Cortex of kidney (tissue), 1 donor: ENCODE measurements around the gene NISCH.

ENCODE experiments used
- DNase-seq: peaks from one replicate; lab custom pipeline; 2025; lab: John Stamatoyannopoulos, UW

NISCH gene

DNA sequence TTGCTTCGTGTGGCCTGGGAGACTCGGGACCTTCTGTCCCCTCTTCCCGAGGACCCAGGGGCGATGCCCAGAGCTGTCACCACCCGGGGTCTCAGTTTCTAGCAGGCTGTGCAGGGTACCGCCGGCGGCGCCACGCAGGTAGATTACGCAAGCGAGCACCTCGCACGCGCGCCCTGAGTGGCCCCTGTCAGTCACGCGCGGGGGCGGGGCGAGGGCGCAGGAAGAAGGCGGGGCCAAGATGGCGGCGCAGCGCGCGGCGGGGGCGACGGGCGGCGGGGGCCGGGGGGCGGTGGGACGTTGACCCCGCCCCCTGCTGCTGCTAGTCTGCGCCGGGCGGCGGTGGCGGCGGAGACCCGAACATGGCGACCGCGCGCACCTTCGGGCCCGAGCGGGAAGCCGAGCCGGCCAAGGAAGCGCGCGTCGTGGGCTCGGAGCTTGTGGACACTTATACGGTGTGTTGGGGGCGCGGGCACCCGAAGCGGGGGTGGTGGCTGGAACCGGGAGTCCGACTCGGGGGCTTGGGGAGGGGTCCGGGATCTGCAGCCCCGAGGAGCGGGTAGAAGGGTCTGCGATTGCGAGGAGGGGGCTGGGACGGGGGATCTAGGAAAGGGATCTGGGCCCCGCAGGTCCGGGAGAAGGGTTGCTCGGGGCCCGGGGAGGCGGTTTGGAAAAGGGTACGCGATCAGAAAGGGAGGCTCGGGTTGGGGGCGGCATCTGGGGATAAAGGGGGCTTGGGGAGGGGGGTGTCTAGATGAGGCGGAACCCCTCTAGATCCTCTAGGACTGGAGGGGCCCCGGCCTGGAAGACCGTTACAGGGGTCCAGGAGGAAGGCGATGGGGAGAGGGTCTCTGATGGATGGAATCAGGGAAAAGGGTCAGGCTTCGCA, at the start of gene NISCH:
Gene NISCH (plus strand): TSS at position 322 of the 886 bp plus-strand sequence. CDS start 38 bp downstream, at position 360.
- DNase-seq, result no peak

DNA sequence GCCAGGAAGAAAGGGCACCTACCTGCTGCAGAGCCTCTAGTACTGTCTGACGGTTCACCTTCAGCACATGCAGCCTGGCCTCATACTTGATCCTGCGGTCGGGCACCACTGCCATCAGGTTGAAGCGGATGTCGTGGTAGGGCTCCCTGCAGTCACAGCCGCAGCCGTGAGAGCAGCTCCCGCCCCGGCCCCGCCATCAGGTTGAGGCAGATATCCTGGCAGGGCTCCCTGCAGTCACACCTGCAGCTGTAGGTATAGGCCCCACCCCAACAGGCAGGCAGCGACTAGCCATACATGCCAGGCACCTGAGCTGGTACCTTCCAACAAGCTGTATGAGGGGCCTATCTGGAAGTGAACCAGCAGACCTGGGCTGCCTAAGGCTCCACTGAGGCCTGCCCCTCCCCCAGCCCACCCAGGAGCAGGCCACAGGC, 49.2 kb upstream of the NISCH start:
- no peak for DNase-seq

GRCh38 chr3:52406791-52407510, 48.5 kb upstream of the NISCH start:
- DNase-seq, result no peak

GRCh38 chr3:52407779-52408178, 47.6 kb upstream of the NISCH start:
- DNase-seq, result no peak

- no peak for DNase-seq
These were observed 46.9 kb upstream of the NISCH start for GRCh38 chr3:52408466-52408865.

- no peak for DNase-seq
These were observed 39.6 kb upstream of the NISCH start for GRCh38 chr3:52415800-52416199.

DNA sequence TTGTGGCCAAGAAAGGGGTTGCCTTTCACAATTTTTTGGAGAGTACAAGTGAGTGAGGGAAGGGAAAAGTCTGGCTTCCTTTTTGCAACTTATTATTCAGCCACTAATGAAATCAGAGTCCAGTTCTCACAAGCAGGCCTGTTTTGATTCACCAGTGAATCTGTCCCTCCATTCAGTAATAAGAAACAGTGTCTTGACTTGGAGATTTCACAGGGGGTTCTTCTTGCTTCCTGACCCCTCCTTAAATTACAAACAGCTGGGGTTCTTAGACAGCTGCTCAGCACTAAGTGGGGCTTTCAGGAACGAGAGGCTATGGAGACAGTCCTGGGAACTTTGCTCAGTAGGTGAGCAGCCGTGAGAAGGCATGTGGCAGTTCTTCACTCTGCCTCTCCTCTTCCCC, 35.0 kb upstream of the NISCH start:
- no peak for DNase-seq

DNA sequence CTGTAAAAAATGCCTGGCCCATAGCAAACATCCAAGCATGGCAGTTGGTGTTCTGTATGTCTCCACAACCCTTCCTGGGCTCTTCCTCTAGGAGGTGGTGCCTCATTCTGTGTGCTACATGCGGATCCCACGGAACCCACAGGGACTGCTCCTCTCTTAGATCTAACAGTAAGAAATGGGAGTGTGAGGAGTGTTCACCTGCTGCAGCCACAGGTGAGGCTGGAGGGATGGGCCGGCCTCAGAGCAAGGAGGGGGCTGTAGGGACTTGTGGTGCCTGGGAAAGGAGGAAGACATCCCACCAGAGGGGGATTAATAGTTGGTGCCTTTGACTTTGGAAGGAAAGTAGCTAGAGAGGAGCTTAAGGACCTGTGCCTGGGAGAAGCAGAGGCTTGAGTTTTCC, 32.7 kb upstream of the NISCH start:
- no peak for DNase-seq

- no peak for DNase-seq
These were observed 32.2 kb upstream of the NISCH start for GRCh38 chr3:52423173-52423572.

- no peak for DNase-seq
These were observed 27.0 kb upstream of the NISCH start for GRCh38 chr3:52428151-52429005.

- no peak for DNase-seq
These were observed 26.4 kb upstream of the NISCH start for GRCh38 chr3:52429031-52429430.

DNA sequence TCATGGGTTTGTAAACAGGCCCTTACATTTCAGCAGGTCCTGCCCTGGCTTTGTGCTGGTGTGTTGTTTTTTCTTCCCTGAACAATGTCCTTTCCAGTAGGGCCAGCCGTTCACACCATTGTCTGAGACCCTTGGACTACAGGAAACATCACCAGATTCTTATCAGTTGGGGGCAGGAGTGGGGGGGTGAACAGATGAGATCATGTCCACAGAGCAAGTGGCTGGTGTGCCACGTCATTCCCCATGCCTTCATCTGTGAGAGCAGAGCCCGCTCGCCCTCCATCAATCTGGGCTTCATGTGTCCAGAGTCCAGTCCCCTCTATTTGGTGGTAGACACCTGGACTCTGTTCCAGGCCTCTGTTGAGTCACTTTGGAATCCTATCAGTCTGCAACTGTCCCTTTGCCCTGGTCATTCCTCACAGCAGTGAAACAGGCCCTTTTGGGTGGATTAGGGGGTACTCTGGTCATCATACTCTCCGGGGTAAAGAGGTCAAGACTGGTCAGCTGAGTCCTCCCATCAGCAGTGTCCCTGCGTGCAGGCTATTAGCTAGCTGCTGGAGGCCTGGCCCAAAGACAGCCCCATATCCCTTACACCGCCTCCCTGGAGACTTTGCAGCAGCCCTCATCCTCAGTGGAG, 25.5 kb upstream of the NISCH start:
- no peak for DNase-seq

DNA sequence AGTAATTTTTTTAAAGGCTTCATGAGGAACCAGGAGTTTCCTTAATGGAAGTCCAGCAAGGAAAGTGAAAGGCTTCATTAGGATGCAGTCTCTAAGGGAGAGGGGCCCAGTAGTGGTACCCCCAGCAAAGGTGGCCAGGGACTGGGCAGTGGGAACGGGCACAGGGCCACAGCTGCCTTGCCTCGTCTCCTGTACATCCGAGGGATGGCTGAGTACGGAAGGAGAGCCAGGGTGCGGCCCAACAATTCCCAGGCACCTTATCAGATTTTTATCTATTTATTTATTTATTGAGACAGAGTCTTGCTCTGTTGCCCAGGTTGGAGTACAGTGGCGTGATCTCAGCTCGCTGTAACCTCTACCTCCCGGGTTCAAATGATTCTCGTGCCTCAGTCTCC, 25.0 kb upstream of the NISCH start:
- DNase-seq, result no peak

DNA sequence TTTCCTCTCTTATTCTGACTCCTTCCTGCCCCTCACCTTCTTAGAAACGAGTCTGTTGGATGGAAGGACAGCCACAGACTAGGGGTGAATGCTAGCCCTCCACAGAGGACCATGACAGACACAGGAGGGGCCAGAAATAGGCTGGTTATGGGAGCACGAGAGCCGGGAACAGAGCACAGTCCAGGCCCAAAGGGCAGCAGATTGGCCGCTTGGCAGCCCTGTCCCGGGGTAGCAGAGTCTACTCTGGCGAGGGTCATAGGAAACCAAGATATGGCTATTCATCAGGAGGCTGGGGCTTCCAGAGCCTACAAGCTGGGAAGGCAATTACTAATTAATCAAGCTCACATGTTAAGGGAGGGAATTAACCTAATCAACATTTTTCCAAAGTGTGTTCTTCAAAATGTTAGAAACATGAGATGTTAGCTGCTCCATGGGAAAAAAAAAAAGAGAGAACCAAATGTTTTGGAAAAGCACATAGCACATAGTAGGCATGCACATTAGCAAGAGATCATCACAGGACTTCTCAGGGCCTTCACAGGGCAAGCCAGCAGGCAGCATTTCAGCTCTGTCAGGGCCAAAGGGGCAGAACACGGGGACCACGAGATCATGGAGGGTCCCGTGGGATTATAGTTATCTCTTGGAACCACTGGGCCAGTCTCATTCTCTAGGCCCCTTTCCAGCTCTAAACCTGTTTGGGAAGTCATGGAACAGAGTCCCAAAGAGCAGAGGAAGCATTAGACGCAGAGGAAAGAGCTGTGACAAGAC, 23.8 kb upstream of the NISCH start:
- no peak for DNase-seq

DNA sequence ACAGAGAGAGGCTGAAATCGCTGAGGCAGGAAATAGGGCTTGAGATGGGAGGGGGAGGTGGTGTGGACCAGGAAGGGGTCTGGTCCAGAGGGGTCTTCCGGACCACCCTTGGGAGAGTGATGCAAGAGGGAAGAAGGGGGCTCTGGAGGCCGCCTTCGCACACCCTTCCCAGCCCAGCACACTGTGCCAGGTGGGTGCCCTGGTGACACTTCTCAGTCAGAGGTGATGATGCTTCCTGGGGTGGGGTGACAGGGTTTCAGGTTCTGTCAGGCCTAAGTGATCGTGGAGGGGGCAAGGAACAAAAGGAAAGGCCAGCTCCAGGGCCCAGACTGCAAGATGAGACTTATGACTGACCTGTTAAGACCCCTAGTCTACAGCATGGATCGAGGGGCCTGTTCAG, 23.2 kb upstream of the NISCH start:
- DNase-seq, result no peak

DNA sequence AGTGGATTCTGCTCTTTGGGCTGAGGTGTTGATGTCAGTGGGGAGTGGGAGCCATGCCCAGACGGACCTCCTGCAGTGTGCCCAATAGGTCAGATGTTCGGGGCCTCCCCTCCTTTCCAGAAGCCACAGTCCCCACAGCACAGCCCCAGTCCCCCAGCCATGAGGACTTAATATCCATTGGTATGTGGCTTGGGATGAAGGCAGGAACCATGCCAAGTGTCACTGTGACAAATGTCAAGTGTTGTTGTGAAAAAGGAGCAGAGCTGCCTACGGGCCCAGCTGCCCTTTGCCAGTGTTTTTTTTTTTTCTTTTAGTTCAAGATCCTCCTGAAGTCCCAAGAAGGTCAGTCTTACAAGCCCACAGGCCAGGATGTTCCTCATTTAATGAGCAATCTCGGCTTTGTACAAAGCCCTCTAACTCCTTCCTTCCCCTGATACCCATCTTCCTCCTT, 22.7 kb upstream of the NISCH start:
- DNase-seq, result no peak

GRCh38 chr3:52433328-52433995, 21.9 kb upstream of the NISCH start:
- DNase-seq, result no peak

- DNase-seq, result no peak
These were observed 21.4 kb upstream of the NISCH start for GRCh38 chr3:52433996-52434479.

DNA sequence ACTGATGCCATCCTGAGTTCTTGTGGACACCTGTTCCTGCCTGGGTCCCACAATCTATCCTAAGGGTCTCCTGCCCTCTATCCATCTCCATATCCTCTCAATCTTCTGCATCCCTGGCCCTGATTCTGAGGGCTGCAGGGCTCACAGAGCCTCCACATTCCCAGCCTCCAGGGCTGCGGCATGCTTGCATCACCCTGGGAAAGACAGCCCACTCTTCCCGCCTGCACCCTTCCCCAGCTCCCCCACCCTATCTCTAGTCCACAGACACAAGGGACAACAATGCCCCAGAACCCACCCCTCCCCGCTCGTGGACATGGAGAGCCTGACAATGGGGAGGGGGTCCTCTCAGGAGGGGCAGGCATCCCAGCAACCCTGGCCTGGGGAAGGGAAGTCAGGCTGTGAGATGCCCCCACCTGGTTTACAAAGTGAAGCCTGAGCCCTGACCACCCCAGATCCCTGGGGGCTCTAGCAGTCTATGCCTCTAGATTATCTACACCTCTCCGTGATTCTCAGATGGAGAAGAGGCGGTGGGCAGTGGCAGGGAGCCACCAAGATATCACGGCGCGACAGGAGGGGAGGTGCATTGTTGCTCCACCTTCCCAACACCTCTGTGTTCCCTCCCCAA, 20.8 kb upstream of the NISCH start:
- no peak for DNase-seq
